Measurements from ENCODE around the gene ALG11. TPM values are rescaled to one million over a fixed set of nuclear protein-coding genes. Genes with fewer than 3 reads are reported as not detected.

ALG11 gene
- total and polyA plus RNA-seq, 7 donors = 2.6 to 17.9 (median 16.0) TPM

DNA sequence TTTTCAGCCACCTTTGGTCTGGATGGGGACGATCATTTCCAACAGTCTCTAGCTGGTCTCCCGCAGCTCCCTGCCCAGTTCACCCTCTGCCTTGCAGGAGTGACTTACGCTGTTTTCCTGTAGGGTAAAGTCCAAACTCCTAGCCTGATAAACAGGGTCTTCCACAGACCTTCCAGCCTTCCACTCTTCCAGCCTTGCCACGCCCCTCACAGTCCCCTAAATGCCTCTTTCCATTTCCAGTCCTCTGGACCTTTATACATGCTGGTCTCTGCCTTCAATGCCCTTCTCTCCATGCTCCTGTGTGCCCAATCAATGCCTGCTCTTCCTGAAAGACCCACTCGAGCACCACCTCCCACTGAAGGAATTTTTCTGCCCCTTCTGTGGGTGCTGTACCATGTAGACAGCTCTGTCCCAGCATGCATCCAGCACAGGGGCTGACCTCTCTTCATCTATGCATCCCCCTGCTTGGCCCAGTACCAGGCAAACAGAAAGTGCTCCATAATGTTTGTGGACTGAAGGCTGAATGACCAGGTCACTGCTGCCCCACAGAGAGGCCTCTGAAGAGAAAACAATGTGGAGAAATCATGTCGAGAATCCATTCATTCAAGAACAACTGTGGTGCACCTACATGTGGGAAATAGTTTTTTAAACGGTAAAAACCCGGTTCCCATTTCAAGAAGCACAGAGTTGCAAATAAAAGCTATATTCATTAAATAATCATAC lies 5.5 kb upstream of the ALG11 start:
- Histone ChIP-seq H3K4me3 (no peak overlapping the region), H3K36me3 (ENCODE audit: insufficient read depth in 1 of 2, low read depth in 1 of 2) (no peaks in the 10 kb centered on the region), H3K9me3 (no peaks in the 10 kb centered on the region), H3K4me1 (peaks cover 10% of the 10 kb centered on the region), H3K27me3 (ENCODE audit: insufficient read depth in 3 of 3, low read length in 2 of 3) (no peaks in the 10 kb centered on the region), H3K27ac (no peak overlapping the region)
- DNase-seq = no peak
- TF ChIP-seq CTCF (IDR thresholded peaks at IDR 0.05) = no peak
- ATAC-seq = no peak
- intact Hi-C loops (cut with DNase I) = loop anchor here in 1 of 2 donors (10.0 kb wide), 1 partner anchor 448 kb away; the partner anchor contains the start of genes CKAP2 and VPS36
- 87 to 92% (median 87%) methylated on average over 8 of the region's 8 CpGs for WGBS, 3 donors

GRCh38 chr13:52009946-52010345 lies 2.3 kb upstream of the ALG11 start:
- intact Hi-C loops (cut with DNase I) = loop anchor here in 1 of 2 donors (10.0 kb wide), 1 partner anchor 445 kb away; the partner anchor contains the start of genes CKAP2 and VPS36
- Histone ChIP-seq H3K27ac (no peak overlapping the region), H3K36me3 (ENCODE audit: insufficient read depth in 1 of 2, low read depth in 1 of 2) (no peaks in the 10 kb centered on the region), H3K4me3 (peak overlapping the region; percentile 80), H3K9me3 (no peaks in the 10 kb centered on the region), H3K27me3 (ENCODE audit: insufficient read depth in 3 of 3, low read length in 2 of 3) (no peaks in the 10 kb centered on the region), H3K4me1 (peaks cover 17% of the 10 kb centered on the region)
- TF ChIP-seq CTCF (IDR thresholded peaks at IDR 0.05) = no peak
- ATAC-seq (no peak), DNase-seq (no peak)
- WGBS, 3 donors = 63 to 69% (median 68%) methylated on average over 6 of the region's 6 CpGs

GRCh38 chr13:52010890-52011631 lies 1.1 kb upstream of the ALG11 start, which contains the start of gene ATP7B:
Gene ATP7B (minus strand): TSS chr13:52011450. CDS start chr13:52011337, 113 bp downstream.
- peaks cover 17% of the 10 kb centered on the region for H3K4me1 ChIP-seq
- intact Hi-C loops (cut with DNase I) = no loop called here
- H3K9me3 ChIP-seq = no peaks in the 10 kb centered on the region
- ATAC-seq (peak in 3 of 4 donors; percentile 14 to 34 (median 17)), DNase-seq (peak in 1 of 2 donors; percentile 49)
- H3K27ac ChIP-seq = peak within 1 kb of the TSS; percentile 79
- WGBS, 3 donors = 3 to 4% (median 4%) methylated on average over 40 to 46 of the region's 46 CpGs
- no peaks in the 10 kb centered on the region for H3K36me3 ChIP-seq (ENCODE audit: insufficient read depth in 1 of 2, low read depth in 1 of 2)
- H3K4me3 ChIP-seq = peak within 1 kb of the TSS; percentile 80
- TF ChIP-seq CTCF (IDR thresholded peaks at IDR 0.05) = peak; percentile 4
- H3K27me3 ChIP-seq (ENCODE audit: insufficient read depth in 3 of 3, low read length in 2 of 3) = no peaks in the 10 kb centered on the region

DNA sequence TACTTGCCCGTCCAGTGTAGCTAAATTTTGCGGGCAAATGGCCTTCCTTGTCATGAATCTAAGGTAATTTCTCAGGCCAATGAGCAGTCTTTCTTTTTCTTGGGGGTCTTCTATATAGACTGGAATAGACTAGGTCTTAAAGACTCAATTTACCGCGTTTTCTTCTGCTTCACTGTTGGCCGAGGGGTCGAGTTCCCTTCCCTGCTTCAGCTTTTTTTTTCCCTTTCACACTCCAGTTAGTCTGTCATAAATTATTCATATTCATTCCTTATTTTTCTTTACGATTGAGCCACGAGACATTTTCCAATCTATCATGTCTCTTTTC lies 276 bp downstream of the ALG11 start:
- no peak for ATAC-seq
- no peak for TF ChIP-seq CTCF (IDR thresholded peaks at IDR 0.05)
- Histone ChIP-seq H3K4me1 (peaks cover 17% of the 10 kb centered on the region), H3K36me3 (ENCODE audit: insufficient read depth in 1 of 2, low read depth in 1 of 2) (no peaks in the 10 kb centered on the region), H3K9me3 (no peaks in the 10 kb centered on the region), H3K27me3 (ENCODE audit: insufficient read depth in 3 of 3, low read length in 2 of 3) (no peaks in the 10 kb centered on the region), H3K4me3 (peak overlapping the region; percentile 80), H3K27ac (peak overlapping the region; percentile 79)
- WGBS, 3 donors = 0% methylated on average over 8 of the region's 8 CpGs
- intact Hi-C loops (cut with DNase I) = no loop called here
- DNase-seq = no peak
